ENCODE results near the gene MPRIP.

GRCh38 chr17:17190188-17190587 is 147.9 kb downstream of the MPRIP start:
- TF ChIP-seq ZNF549 (tag by site-specific recombination; IDR thresholded peaks at IDR 0.05) (no peak), ZNF132 (tag by site-specific recombination; IDR thresholded peaks at IDR 0.05; ENCODE audit: borderline replicate concordance) (no peak), ZBTB1 (tag by site-specific recombination; IDR thresholded peaks at IDR 0.05) (no peak), ZBTB44 (tag by site-specific recombination; IDR thresholded peaks at IDR 0.05) (no peak)
